Nephron progenitor cell (in vitro differentiated cells): ENCODE data around the gene P4HB.

Experiments used
- DNase-seq: peaks from one replicate; pipeline ENCODE4 v3.0.0; 2021
- H3K27ac Mint-ChIP-seq: 2 replicates; pipeline ENCODE4 v1.8.0; 2021; ENCODE audit warnings: mild to moderate bottlenecking, moderate library complexity, mixed read lengths
- H3K27me3 Mint-ChIP-seq: 2 replicates; pipeline ENCODE4 v1.8.0; 2021; ENCODE audit warnings: mild to moderate bottlenecking, low read depth, mixed read lengths; ENCODE audit not compliant: poor library complexity
- H3K36me3 Mint-ChIP-seq: 2 replicates; pipeline ENCODE4 v1.8.0; 2021; ENCODE audit warnings: low read depth, mixed read lengths
- H3K4me1 Mint-ChIP-seq: 2 replicates; pipeline ENCODE4 v1.8.0; 2021; ENCODE audit warnings: mixed read lengths
- H3K4me3 Mint-ChIP-seq: 2 replicates; pipeline ENCODE4 v1.8.0; 2021; ENCODE audit warnings: mild to moderate bottlenecking, moderate library complexity, mixed read lengths
- H3K9me3 Mint-ChIP-seq: 2 replicates; pipeline ENCODE4 v1.8.0; 2021; ENCODE audit warnings: mild to moderate bottlenecking, moderate library complexity, mixed read lengths
- TF ChIP-seq, protein P1 (sequence below): fragments of 200-600 bp; sonication (generic); IDR thresholded peaks from 2 replicates; pipeline ENCODE4 v1.5.0; 2021; ENCODE audit warnings: antibody characterized with exemption

The P4HB gene

DNA sequence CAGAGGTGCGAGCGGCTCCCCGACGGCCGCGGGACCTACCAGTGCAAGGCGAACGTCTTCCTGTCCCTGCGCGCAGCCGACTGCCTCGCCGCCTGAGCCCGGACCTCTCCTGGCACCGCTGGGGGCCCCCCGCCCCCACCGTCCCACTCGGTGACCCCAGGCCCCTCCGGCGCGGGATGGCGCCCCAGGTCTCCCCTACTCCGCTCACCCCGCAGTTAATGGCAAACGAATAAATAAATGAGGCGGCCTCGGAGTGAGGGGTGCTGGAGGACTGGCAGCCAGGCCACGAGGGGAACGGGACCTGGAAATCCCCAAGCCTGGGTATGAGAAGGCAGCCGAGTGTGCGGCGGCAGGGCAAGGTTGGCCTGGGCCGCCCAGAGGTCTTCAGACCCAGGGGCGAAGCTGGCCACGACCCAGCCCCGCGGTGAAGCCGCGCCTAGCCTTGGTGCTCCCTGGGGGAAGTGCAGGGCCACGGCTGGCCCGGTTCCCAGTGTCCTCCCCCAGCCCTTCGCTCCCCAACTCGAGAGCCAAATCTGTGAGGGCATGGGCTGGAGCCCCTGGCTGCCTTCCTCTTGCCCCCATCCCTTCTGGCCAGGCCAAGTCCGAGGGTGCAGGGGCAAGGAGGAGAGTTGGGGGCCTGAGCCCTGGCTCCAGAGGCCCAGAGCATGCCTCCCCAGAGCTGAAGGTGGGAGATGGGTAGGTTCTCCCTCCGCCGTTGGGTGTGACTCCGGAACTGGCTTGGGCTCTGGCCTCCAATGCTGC, 42.5 kb upstream of the P4HB start:
- peaks cover 23% of the 10 kb centered on the region for H3K27me3 Mint-ChIP-seq
- no peak overlapping the region for H3K27ac Mint-ChIP-seq
- no peak overlapping the region for H3K4me3 Mint-ChIP-seq
- peaks cover 8% of the 10 kb centered on the region for H3K4me1 Mint-ChIP-seq
- peaks cover 23% of the 10 kb centered on the region for H3K36me3 Mint-ChIP-seq
- TF ChIP-seq, protein P1, sequence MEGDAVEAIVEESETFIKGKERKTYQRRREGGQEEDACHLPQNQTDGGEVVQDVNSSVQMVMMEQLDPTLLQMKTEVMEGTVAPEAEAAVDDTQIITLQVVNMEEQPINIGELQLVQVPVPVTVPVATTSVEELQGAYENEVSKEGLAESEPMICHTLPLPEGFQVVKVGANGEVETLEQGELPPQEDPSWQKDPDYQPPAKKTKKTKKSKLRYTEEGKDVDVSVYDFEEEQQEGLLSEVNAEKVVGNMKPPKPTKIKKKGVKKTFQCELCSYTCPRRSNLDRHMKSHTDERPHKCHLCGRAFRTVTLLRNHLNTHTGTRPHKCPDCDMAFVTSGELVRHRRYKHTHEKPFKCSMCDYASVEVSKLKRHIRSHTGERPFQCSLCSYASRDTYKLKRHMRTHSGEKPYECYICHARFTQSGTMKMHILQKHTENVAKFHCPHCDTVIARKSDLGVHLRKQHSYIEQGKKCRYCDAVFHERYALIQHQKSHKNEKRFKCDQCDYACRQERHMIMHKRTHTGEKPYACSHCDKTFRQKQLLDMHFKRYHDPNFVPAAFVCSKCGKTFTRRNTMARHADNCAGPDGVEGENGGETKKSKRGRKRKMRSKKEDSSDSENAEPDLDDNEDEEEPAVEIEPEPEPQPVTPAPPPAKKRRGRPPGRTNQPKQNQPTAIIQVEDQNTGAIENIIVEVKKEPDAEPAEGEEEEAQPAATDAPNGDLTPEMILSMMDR, result no peak
- H3K9me3 Mint-ChIP-seq, result no peaks in the 10 kb centered on the region
- no peak for DNase-seq

GRCh38 chr17:81902023-81902652, 41.8 kb upstream of the P4HB start, which contains the start of gene NPB:
NPB (plus strand) TSS chr17:81902238; CDS start chr17:81902278, 40 bp downstream.
- Mint-ChIP-seq H3K4me3 (peak within 1 kb of the TSS; percentile 66), H3K4me1 (peaks cover 8% of the 10 kb centered on the region), H3K36me3 (peaks cover 25% of the 10 kb centered on the region), H3K27ac (no peak within 1 kb of the TSS), H3K9me3 (no peaks in the 10 kb centered on the region), H3K27me3 (peaks cover 23% of the 10 kb centered on the region)
- DNase-seq, result peak; percentile 65
- TF ChIP-seq, protein P1, result no peak

DNA sequence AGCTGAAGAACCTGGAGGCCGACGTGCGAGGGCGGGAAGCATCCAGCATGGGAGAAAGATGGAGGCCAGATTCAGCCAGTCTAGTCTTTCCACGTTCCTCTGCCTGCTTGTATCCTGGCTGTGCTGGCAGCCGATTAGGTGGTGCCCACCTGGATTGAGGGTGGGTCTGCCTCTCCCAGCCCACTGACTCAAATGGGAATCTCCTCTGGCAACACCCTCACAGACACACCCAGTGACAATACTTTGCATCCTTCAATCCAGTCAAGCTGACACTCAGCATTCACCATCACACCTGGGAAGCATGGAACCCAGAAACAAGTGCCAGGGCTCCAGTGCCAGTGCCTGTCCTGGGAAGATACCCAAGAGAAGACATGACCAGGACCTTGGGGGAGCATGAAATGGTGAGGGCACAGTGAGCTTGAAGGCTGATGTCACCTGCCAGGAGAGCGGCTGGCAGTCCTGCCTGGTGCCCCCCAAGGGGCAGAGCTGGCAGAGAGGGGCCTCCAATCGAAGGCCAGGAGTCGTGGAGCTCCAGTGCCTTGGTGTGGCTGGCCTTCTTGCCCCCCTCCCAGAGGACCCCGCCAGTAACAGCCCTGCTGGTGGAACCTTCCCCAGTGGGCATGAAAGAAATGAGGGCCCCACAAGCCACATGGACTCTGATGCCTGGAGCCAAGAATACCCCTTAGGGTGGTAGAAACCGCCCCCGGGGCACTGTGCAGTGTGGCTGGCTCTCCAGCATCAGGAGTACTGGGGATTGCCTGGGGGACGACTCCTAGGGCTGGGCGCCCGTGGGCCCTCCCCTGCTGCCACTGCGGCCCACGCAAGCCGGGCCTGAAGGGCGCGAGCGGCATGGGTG, 41.1 kb upstream of the P4HB start:
- H3K36me3 Mint-ChIP-seq, result peaks cover 26% of the 10 kb centered on the region

DNA sequence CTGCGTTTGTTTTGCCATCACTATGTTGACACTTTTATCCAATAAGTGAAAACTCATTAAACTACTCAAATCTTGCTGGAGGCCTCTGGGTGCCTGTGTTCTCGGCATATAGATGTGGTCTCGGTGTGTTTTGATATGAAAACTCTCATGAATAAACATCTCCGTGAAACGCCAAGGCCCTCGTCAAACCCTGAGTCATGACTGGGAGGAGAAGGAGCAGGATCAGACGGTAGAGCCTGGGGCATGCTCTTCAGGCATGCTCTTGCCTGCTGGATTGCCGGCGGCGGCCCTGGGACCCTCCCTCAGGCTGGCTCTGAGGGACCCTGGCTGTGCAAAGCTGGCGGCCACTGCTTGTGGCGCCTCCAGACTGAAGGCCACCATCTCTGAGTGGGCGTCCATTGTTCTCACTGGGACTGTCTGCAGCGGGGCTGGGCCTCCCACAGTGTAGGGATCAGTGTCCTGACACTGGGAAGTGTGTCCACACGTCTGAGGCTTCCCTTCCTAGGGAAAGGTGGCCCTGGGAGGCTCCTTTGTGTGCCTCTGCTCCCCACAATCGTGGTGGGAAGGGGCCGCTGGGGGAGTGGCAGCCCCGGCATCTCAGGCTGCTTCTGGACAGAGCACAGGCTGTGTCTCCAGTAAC, 40.0 kb upstream of the P4HB start:
- TF ChIP-seq, protein P1, result no peak

More for the DNA sequence above, 41.1 kb upstream of the P4HB start:
- TF ChIP-seq, protein P1, result no peak
- no peak for DNase-seq
- Mint-ChIP-seq H3K27me3 (peaks cover 23% of the 10 kb centered on the region), H3K9me3 (no peaks in the 10 kb centered on the region), H3K4me1 (peaks cover 8% of the 10 kb centered on the region), H3K4me3 (peak overlapping the region; percentile 66), H3K27ac (no peak overlapping the region)

GRCh38 chr17:81899514-81900166, 39.3 kb upstream of the P4HB start:
- DNase-seq, result no peak
- TF ChIP-seq, protein P1, result no peak
- peaks cover 23% of the 10 kb centered on the region for H3K27me3 Mint-ChIP-seq

More for the DNA sequence above, 40.0 kb upstream of the P4HB start:
- no peaks in the 10 kb centered on the region for H3K9me3 Mint-ChIP-seq
- H3K27ac Mint-ChIP-seq, result no peak overlapping the region
- DNase-seq, result no peak
- peaks cover 32% of the 10 kb centered on the region for H3K36me3 Mint-ChIP-seq
- H3K4me3 Mint-ChIP-seq, result no peak overlapping the region
- peaks cover 23% of the 10 kb centered on the region for H3K27me3 Mint-ChIP-seq
- H3K4me1 Mint-ChIP-seq, result peaks cover 8% of the 10 kb centered on the region

More at GRCh38 chr17:81899514-81900166, 39.3 kb upstream of the P4HB start:
- no peak overlapping the region for H3K4me3 Mint-ChIP-seq
- peaks cover 35% of the 10 kb centered on the region for H3K36me3 Mint-ChIP-seq
- H3K27ac Mint-ChIP-seq, result no peak overlapping the region
- no peaks in the 10 kb centered on the region for H3K9me3 Mint-ChIP-seq
- peaks cover 8% of the 10 kb centered on the region for H3K4me1 Mint-ChIP-seq
